DLD1 (cell line): ENCODE measurements around the gene GALNT12.

Experiments
- in situ Hi-C: cut with HindIII; loops from 2 replicates; pipeline ENCODE4 v1.10.0; 2017; ENCODE audit warnings: low sequenced_read_pairs

GALNT12 gene

GRCh38 chr9:98875536-98875935, 68.1 kb downstream of the GALNT12 start:
- in situ Hi-C loops = no loop called here

GRCh38 chr9:98877311-98877710, 69.8 kb downstream of the GALNT12 start:
- in situ Hi-C loops = no loop called here

- in situ Hi-C loops = no loop called here
These were observed 71.9 kb downstream of the GALNT12 start for GRCh38 chr9:98879094-98879962.

GRCh38 chr9:98879963-98880310, 72.5 kb downstream of the GALNT12 start:
- in situ Hi-C loops = no loop called here

- in situ Hi-C loops = no loop called here
These were observed 73.0 kb downstream of the GALNT12 start for GRCh38 chr9:98880311-98881015.

GRCh38 chr9:98881356-98881755, 73.9 kb downstream of the GALNT12 start:
- in situ Hi-C loops = no loop called here

GRCh38 chr9:98881836-98882568, 74.5 kb downstream of the GALNT12 start:
- in situ Hi-C loops = no loop called here

- in situ Hi-C loops = no loop called here
These were observed 75.1 kb downstream of the GALNT12 start for GRCh38 chr9:98882569-98882923.

- in situ Hi-C loops = no loop called here
These were observed 75.8 kb downstream of the GALNT12 start for GRCh38 chr9:98883276-98883675.

GRCh38 chr9:98884849-98885248, 77.4 kb downstream of the GALNT12 start:
- in situ Hi-C loops = no loop called here

- in situ Hi-C loops = no loop called here
These were observed 78.3 kb downstream of the GALNT12 start for GRCh38 chr9:98885575-98886295.

GRCh38 chr9:98886691-98887229, 79.3 kb downstream of the GALNT12 start:
- in situ Hi-C loops = no loop called here

GRCh38 chr9:98887918-98888510, 80.5 kb downstream of the GALNT12 start:
- in situ Hi-C loops = no loop called here

- in situ Hi-C loops = no loop called here
These were observed 81.4 kb downstream of the GALNT12 start for GRCh38 chr9:98888801-98889421.

- in situ Hi-C loops = no loop called here
These were observed 82.8 kb downstream of the GALNT12 start for GRCh38 chr9:98890256-98890655.

GRCh38 chr9:98892288-98892687, 84.8 kb downstream of the GALNT12 start:
- in situ Hi-C loops = no loop called here

- in situ Hi-C loops = no loop called here
These were observed 85.2 kb downstream of the GALNT12 start for GRCh38 chr9:98892690-98893089.

- in situ Hi-C loops = no loop called here
These were observed 86.7 kb downstream of the GALNT12 start for GRCh38 chr9:98894171-98894570.

GRCh38 chr9:98894761-98895160, 87.3 kb downstream of the GALNT12 start:
- in situ Hi-C loops = no loop called here

- in situ Hi-C loops = no loop called here
These were observed 89.2 kb downstream of the GALNT12 start for GRCh38 chr9:98896632-98897031.
